Endothelial cell of umbilical vein (primary cell): ENCODE measurements around the gene LIMA1. TPM values are rescaled to one million over a fixed set of nuclear protein-coding genes. Genes with fewer than 3 reads are reported as not detected.

ENCODE experiments used
- BruUV-seq: library from RNA; stranded (reverse); fragments of 400-500 nt; replicated peaks from 2 replicates; lab custom pipeline; 2021; lab: Mats Ljungman, UMichigan
- CTCF ChIA-PET: fragments of 300-600, 350-600 bp; sonication (Branson Sonifier 250); formaldehyde crosslinking; loops from one replicate; lab custom pipeline; 2021; ENCODE audit warnings: antibody characterized with exemption, inconsistent platforms; lab: Charles Lee
- POLR2A ChIA-PET: fragments of 300-600, 350-600 bp; sonication (Branson Sonifier 250); formaldehyde crosslinking; loops from one replicate; lab custom pipeline; 2021; ENCODE audit warnings: antibody characterized with exemption, inconsistent platforms; lab: Charles Lee
- DNase-seq: peaks from one replicate; pipeline ENCODE4 v3.0.0-alpha.2; 2011; ENCODE audit warnings: low read depth, low spot score
- FAIRE-seq: peaks from 2 replicates; lab custom pipeline; 2011; peaks lifted over from hg19 to GRCh38; lab: Jason Lieb, UNC
- H2AFZ ChIP-seq: 2 replicates; pipeline ENCODE4 v1.6.0; 2012; ENCODE audit warnings: low read depth, low read length, control low read depth, inconsistent platforms
- H3K27ac ChIP-seq: 2 replicates; pipeline ENCODE4 v1.5.1; 2011; ENCODE audit warnings: low read depth, mild to moderate bottlenecking, control low read depth, low read length, moderate library complexity; ENCODE audit not compliant: insufficient read depth
- H3K27me3 ChIP-seq, 2 experiments: 2 replicates each; pipeline versions ENCODE4 v1.6.0 to v1.6.1; 2011; ENCODE audit warnings: low read length in 2 of 2, mixed read lengths in 1 of 2; ENCODE audit not compliant: control insufficient read depth in 2 of 2, insufficient read depth in 2 of 2
- H3K36me3 ChIP-seq, 2 experiments: 2 replicates in 1 of 2; 3 replicates in 1 of 2; pipeline ENCODE4 v1.5.1; 2011; ENCODE audit warnings: low read length in 2 of 2, mild to moderate bottlenecking in 1 of 2, moderate library complexity in 1 of 2; ENCODE audit not compliant: control insufficient read depth in 2 of 2, insufficient read depth in 2 of 2; ENCODE audit errors: extremely low read depth in 1 of 2
- H3K4me1 ChIP-seq: 3 replicates; pipeline ENCODE4 v1.5.1; 2011; ENCODE audit warnings: mild to moderate bottlenecking, low read length; ENCODE audit not compliant: control insufficient read depth, insufficient read depth; ENCODE audit errors: extremely low read depth
- H3K4me2 ChIP-seq: 2 replicates; pipeline ENCODE4 v1.6.1; 2011; ENCODE audit warnings: low read length, control low read depth, mixed read lengths; ENCODE audit not compliant: insufficient read depth
- H3K4me3 ChIP-seq, 3 experiments: fragments of 200-600 bp in 1 of 3; sonication (generic), shearing (Covaris generic) in 1 of 3; replicated peaks in 1 of 3; 2 replicates each; pipeline ENCODE4 v1.5.1; 2011 to 2016; ENCODE audit warnings: control low read depth in 3 of 3, low read length in 3 of 3, mild to moderate bottlenecking in 2 of 3, inconsistent platforms in 1 of 3, low read depth in 1 of 3, moderate library complexity in 1 of 3; ENCODE audit not compliant: insufficient read depth in 1 of 3
- H3K79me2 ChIP-seq: 2 replicates; pipeline ENCODE4 v1.6.0; 2012; ENCODE audit warnings: low read length, inconsistent platforms; ENCODE audit not compliant: control insufficient read depth, insufficient read depth
- H3K9ac ChIP-seq: replicated peaks from 2 replicates; pipeline ENCODE3; 2011; ENCODE audit warnings: low read length, control low read depth; ENCODE audit not compliant: insufficient read depth; ENCODE audit errors: extremely low read depth
- H3K9me1 ChIP-seq: replicated peaks from 3 replicates; pipeline ENCODE4 v1.6.0; 2011; ENCODE audit warnings: mild to moderate bottlenecking, low read length; ENCODE audit not compliant: control insufficient read depth, insufficient read depth; ENCODE audit errors: extremely low read depth
- H3K9me3 ChIP-seq: replicated peaks from 2 replicates; pipeline ENCODE4 v1.5.1; 2012; ENCODE audit warnings: low read length, inconsistent platforms; ENCODE audit not compliant: control insufficient read depth, insufficient read depth
- H4K20me1 ChIP-seq: replicated peaks from 2 replicates; pipeline ENCODE3; 2011; ENCODE audit warnings: mild to moderate bottlenecking, low read length; ENCODE audit not compliant: control insufficient read depth, insufficient read depth; ENCODE audit errors: extremely low read depth
- CTCF ChIP-seq, 2 donors: IDR thresholded peaks; 1 replicate in 1 of 2; 2 replicates in 1 of 2; pipeline ENCODE4 v1.5.1; 2011; ENCODE audit warnings: low read length in 2 of 2, mild to moderate bottlenecking in 2 of 2, moderate library complexity in 2 of 2, control low read depth in 1 of 2, inconsistent platforms in 1 of 2, low read depth in 1 of 2; ENCODE audit not compliant: insufficient read depth in 1 of 2; ENCODE audit errors: extremely low read depth in 1 of 2
- FOS ChIP-seq: IDR thresholded peaks from 2 replicates; pipeline ENCODE4 v1.6.1; 2011; ENCODE audit warnings: mild to moderate bottlenecking, low read length, moderate library complexity, borderline replicate concordance; ENCODE audit not compliant: insufficient read depth
- JUN ChIP-seq: IDR thresholded peaks from 2 replicates; pipeline ENCODE4 v1.6.1; 2011; ENCODE audit warnings: borderline replicate concordance, low read depth; ENCODE audit not compliant: insufficient read length, insufficient read depth
- MAX ChIP-seq: IDR thresholded peaks from 2 replicates; pipeline ENCODE4 v1.6.1; 2011; ENCODE audit not compliant: insufficient read depth, insufficient read length
- MYC ChIP-seq: IDR thresholded peaks from one replicate; pipeline ENCODE4 v1.6.1; 2011; ENCODE audit warnings: mild to moderate bottlenecking, low read depth, low read length
- POLR2A ChIP-seq: IDR thresholded peaks from 2 replicates; pipeline ENCODE4 v1.6.1; 2012; ENCODE audit warnings: low read depth, mild to moderate bottlenecking, control low read depth, low read length
- POLR2AphosphoS5 ChIP-seq: IDR thresholded peaks from 2 replicates; pipeline ENCODE4 v1.6.1; 2012; ENCODE audit warnings: low read depth, mild to moderate bottlenecking, control low read depth, low read length, moderate library complexity; ENCODE audit not compliant: insufficient read depth
- dilution Hi-C: fragments of 300-500 bp; cut with MboI; formaldehyde crosslinking; loops from one replicate; pipeline ENCODE4 v1.15.0; 2019; ENCODE audit warnings: low sequenced_read_pairs; ENCODE audit not compliant: extremely low pct_ligation_motif_present
- intact Hi-C: fragments of 100-400 bp; cut with micrococcal nuclease; formaldehyde crosslinking; loops from one replicate; pipeline ENCODE4 v1.10.0; 2022
- polyA plus RNA-seq, 4 experiments: library from polyadenylated mRNA; depleted of rRNA in 3 of 4; stranded (reverse) in 3 of 4; unstranded in 1 of 4; fragments of >200 nt; gene quantifications; 2 replicates each; pipeline versions ENCODE4 v1.2.1 to v1.2.3, GENCODE V29; 2011 to 2012; ENCODE audit warnings: missing spikeins in 1 of 4
- total RNA-seq: library from RNA; stranded (reverse); gene quantifications from 2 replicates; pipeline ENCODE4 v1.2.3, GENCODE V29; 2021

Gene LIMA1
- total and polyA plus RNA-seq, 2 donors (not counting 3 experiments of a cell fraction or from before 2014, with no cell fraction given), result 35.0 to 87.3 TPM

- no peak for DNase-seq
- no peak overlapping the region for H3K27ac ChIP-seq
- H3K36me3 ChIP-seq, result no peaks in the 10 kb centered on the region
- no peaks in the 10 kb centered on the region for H4K20me1 ChIP-seq
- no peak overlapping the region for H3K9ac ChIP-seq
- H3K27me3 ChIP-seq, result no peaks in the 10 kb centered on the region
- H2AFZ ChIP-seq, result no peak overlapping the region
- no peaks in the 10 kb centered on the region for H3K9me1 ChIP-seq
- FAIRE-seq, result no peak
- TF ChIP-seq MAX (no peak), FOS (no peak), MYC (no peak), CTCF (IDR thresholded peaks at IDR 0.05; ENCODE audit: extremely low read depth in 1 of 2, insufficient read depth in 1 of 2, low read depth in 1 of 2, low read length in 2 of 2) (no peak), POLR2AphosphoS5 (no peak), POLR2A (no peak), JUN (no peak)
- no peak overlapping the region for H3K4me3 ChIP-seq
- CTCF ChIA-PET, result no interaction called here
- dilution Hi-C loops (no loop called here), intact Hi-C loops (no loop called here)
- peaks cover 17% of the 10 kb centered on the region for H3K4me1 ChIP-seq
- H3K9me3 ChIP-seq, result no peaks in the 10 kb centered on the region
- no peak overlapping the region for H3K4me2 ChIP-seq
- no peaks in the 10 kb centered on the region for H3K79me2 ChIP-seq
- POLR2A ChIA-PET, result no interaction called here
- BruUV-seq, result no TSS peak
Measured at GRCh38 chr12:50276068-50276467, 7.3 kb downstream of the LIMA1 start.
